K562 treated with DMSO at 1 percent for 4 hours (cell line): ENCODE measurements around the gene MAP3K2. TPM values are rescaled to one million over a fixed set of nuclear protein-coding genes. Genes with fewer than 3 reads are reported as not detected.

Experiments used
- total RNA-seq: library from RNA; unstranded; fragments of 300-600 nt; gene quantifications from 2 replicates; pipeline ENCODE4 v1.2.3, GENCODE V29; 2022; ENCODE audit not compliant: insufficient read depth

MAP3K2 gene
- 11.2 and 13.5 TPM in 2 replicates for total RNA-seq

GRCh38 chr2:127387655-127388422, at the start of gene MAP3K2:
Gene MAP3K2 (minus strand): TSS chr2:127387975. CDS start chr2:127343129, 44,846 bp downstream.

GRCh38 chr2:127418300-127419111, 30.7 kb upstream of the MAP3K2 start, which contains the start of gene PROC:
Gene PROC (plus strand): TSS chr2:127418427. CDS start chr2:127419943, 1,516 bp downstream.

GRCh38 chr2:127293748-127294562, 93.8 kb downstream of the MAP3K2 start, which contains the start of gene ERCC3:
Gene ERCC3 (minus strand): TSS chr2:127294144. CDS start chr2:127294081, 63 bp downstream.

Other genes with a start within 250 kb of the MAP3K2 start
- not detected in 2 replicates for gene CYP27C1, start 167.7 kb downstream of the MAP3K2 start, total RNA-seq
- 29.8 and 36.8 TPM in 2 replicates for gene ERCC3, start 93.8 kb downstream of the MAP3K2 start, total RNA-seq
- not detected in 2 replicates for gene PROC, start 30.5 kb upstream of the MAP3K2 start, total RNA-seq
- 29.4 and 32.5 TPM in 2 replicates for gene IWS1, start 138.5 kb upstream of the MAP3K2 start, total RNA-seq
- gene MYO7B, start 147.7 kb upstream of the MAP3K2 start, total RNA-seq = not detected in 2 replicates